DMS114 treated with DMSO at 0.1 percent for 48 hours (cell line): ENCODE results near the gene PRPSAP1.
"Not testable (repeated sequence)": the region's sequence is repeated elsewhere in the genome, so short reads cannot be mapped to it uniquely, and the experiment has no call there.

Source experiments
- DNase-seq: peaks from one replicate; lab custom pipeline; 2025; ENCODE audit not compliant: unreplicated experiment; lab: John Stamatoyannopoulos, UW

PRPSAP1 gene

DNA sequence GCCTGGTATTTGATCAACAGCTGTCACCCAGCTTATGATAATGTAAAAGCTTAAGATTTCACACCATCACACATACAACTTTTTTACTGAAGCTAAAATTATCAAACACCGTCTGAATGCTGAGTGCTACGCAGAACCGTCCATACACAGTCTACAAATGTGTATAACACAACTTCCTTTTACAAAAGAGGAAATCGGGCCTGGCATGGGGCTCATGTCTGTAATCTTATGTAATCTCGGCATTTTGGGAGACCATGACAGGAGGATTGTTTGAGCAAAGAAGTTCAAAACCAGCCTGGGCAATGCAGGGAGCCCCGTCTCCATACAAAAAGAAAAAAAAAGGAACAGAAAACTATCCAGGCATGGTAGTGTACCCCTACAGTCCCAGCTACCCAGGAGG lies 26.0 kb downstream of the PRPSAP1 start:
- DNase-seq: no peak

DNA sequence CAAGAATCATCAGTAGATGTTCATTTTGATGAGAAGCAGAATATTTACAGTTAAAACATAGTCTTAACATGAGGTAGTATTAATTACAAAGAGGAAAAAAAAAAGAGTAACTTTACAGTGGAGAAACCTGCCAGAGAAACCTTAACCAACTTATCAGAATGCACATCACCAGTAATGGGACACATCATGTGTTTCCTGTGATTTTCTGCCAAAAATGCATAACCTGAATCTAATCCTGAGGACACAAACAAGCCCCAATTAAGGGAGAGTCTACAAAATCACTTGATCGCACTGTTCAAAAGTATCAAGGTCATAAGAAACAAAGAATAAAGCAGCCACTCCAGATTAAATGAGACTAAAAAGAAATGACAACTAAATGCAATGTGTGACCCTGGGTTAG lies 27.4 kb downstream of the PRPSAP1 start:
- no peak for DNase-seq

DNA sequence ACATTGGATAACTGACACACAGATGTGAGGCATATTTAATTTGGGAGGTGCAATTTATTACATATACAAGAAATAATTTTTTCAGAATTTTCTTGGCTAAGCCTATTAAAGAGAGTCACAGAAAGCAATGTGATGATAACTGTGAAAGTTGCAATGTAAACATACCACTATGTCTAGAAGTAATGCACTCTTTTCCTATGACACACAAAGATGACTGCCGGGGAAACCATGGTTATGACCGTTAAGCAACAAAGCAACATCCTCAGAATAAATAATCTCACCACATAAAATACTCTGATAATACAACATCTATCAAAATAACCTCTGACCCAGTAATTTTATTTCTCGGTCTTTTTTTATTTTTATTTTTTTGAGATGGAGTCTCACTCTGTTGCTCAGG lies 35.1 kb downstream of the PRPSAP1 start:
- DNase-seq: no peak

DNA sequence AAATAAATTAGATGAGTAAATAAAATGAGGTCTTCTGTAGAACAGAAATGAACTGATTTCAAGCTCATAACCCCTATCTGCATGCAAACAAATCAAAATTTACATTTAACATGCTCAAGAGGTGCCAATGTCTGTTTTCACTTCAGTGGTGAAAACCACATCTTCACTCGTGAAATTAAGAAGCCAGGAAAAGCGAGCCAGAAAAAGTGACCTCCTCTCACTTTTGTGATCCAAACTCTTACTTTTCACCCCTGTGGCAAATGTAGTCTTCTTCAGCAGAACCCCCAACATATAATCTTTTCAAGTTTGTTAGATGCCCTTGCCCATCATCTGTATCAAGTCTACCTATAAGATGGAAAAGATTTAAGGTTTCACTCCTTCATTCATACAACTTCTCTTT lies 36.2 kb downstream of the PRPSAP1 start:
- no peak for DNase-seq

DNA sequence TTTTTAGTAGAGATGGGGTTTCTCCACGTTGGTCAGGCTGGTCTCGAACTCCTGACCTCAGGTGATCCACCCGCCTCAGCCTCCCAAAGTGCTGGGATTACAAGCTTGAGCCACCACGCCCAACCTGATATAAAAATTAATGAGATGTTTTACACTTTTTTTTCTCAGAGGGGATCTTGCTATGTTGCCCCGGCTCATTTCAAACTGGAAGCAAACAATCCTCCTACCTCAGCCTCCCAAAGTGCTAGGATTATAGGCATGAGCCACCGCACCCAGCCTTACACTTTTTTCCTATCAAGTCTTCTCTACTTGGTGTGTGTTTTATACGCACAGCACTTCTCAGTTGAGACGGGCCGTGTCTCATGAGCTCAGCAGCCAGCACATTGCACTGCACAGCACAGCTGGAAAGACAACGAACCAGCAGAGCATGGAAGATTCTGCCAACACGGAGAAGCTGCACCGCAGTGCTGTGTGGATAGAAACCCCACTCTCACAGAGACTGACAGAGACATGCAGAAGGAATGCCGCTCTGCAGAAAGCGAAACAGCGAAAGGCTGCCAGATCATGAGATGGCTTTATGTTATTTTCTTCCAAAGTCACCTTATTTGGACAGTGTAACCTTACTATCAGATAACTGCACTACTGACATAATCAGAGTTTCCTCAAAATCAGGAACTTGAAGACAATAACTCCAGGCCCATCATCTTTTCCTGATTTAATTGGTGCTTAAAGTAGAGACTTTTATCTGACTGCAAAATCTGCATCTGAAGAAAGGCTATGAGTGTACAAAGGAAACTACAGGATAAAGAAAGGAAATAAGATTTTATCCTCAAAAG lies 39.1 kb downstream of the PRPSAP1 start:
- DNase-seq: no peak

DNA sequence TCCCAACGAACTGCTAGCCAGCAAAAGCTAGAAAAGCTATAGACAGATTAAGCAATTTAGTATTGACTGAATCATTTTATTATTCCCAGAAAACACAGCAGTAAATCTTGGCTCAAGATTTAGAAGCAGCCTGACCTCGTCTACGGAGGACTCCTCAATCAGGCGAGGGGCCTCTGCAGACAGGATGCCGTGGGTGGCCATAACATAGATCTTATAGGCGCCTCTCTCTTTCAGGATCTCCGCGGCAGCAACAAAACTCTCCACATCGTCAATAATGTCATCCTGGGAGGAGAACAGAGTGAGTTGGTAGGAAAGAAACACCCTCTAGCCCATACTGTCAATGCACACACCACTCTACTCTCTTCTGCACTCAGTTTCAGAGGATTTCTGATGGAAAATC lies 41.0 kb downstream of the PRPSAP1 start:
- no peak for DNase-seq

DNA sequence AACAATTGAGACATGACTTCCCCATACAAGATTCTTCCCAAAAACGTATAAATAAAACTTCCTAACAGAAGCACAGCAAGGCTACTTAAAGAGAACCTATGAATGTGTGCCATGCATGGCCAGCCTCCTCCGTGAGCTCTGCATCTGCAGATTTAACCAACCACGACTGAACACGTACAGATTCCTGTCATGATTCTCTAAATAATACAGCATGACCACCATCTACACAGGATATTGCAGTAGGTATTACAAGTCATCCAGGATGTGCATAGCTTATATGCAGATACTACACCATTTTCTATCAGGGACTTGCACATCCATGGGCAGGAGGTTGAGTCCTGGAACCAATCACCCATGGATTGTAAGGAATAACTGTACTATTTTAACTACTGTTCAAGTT lies 44.3 kb downstream of the PRPSAP1 start:
- no peak for DNase-seq

DNA sequence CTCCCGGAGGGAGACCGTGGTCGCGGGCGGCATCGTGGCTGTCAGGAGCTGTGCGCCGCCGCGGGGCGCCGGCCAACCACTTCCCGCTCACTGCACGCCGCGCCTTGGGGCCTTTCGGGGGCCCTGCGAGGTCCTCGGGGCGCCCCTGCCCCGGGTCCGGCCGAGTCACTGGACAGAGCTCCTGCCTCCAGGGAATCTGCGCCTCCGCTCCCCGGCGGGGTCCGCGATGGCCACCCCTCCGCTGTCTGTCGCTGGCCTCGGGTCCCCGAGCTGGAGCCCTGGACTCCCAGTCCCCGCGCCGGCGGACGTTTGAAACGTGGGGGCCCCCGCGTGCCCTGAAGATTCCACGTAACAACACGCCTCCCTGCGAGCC lies 45.8 kb downstream of the PRPSAP1 start, which contains the start of gene QRICH2:
TSS of gene QRICH2 (minus strand) at position 311 of the 373 bp plus-strand sequence. CDS start at position 33, 278 bp downstream.
- no peak for DNase-seq

DNA sequence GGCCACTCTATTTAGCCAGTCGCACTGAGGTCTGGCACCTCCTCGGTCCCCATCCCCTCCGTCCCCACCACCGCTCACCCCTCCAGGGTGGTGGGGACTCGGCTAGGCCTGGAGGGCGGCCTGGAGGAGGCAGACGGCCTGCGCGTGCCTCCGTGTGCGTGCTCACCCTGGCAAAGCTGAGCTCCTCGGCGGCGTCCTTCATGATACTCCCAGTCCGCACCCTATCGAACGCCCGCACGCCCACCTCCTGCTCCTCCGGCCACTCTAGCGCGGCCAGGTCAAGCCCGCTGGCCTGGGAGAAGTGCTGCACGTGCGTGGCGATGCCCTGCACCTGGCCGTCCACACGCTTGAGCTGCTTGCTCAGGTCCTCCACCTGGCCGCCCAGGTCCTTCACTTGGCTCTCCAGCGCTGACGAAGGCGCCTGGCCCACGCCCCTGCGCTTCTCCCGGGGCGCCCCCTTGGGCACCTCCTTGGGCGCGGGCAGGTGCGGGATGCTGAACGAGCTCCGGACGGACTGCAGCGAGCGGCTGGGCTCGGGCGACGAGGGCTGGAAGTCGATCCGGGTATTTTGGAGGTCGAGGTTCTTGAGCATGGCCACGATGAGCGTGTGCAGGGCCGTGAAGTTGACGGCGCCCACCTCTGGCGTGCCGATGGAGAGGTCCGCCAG lies 46.3 kb downstream of the PRPSAP1 start:
- no peak for DNase-seq

DNA sequence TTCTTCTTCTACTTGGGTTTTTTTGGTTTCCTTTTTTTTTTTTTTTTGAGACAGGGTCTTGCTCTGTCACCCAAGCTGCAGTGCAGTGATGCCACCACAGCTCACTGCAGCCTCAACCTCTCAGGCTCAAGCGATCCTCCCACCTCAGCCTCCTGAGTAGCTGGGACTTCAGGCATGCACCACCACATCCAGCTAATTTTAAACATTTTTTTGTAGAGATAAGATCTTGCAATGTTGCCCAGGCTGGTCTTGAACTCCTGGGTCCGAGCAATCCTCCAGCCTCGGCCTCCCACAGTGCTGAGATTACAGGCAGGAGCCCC lies 48.6 kb downstream of the PRPSAP1 start:
- not testable (repeated sequence) for DNase-seq

DNA sequence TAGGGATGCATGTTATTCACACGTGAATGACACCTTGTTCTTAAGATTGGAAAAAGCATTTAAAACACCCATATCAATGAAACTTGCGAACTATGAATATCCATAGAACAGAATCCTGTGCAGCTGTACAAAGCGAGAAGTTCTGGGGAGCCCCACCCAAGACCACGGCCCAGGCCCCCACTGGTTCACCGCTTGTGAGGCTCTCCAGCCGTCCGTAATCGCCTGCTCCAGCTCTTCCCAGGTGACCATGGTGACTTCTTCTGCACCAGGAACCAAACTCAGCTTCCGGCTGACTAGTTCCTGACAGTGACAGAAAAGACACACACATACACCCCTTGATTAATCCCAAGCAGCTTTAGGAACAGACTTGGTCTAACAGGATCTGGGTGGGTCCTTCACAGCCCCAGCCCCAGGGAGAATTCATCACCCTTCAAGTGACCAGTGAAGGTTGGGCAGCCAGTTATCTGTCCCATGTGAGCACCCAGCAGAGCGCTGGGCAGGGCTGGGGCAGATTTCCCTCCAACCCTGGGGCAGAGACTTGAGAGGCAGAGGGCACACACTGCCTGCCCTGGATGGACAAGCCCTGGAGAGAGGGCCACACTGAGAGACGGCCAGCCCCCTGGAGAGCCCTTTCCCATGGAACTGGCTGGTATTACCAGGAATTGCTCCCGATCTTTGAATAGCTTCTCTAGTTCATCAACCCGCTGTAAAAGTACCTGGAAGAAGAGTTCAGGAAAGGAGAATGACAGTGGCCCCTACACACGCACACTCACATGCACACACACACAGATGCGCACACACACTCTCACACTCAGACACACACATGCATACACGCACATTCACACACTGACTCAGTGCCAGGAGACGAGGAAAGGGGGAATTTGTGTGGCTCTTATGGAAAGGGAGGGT lies 49.2 kb downstream of the PRPSAP1 start:
- no peak for DNase-seq

DNA sequence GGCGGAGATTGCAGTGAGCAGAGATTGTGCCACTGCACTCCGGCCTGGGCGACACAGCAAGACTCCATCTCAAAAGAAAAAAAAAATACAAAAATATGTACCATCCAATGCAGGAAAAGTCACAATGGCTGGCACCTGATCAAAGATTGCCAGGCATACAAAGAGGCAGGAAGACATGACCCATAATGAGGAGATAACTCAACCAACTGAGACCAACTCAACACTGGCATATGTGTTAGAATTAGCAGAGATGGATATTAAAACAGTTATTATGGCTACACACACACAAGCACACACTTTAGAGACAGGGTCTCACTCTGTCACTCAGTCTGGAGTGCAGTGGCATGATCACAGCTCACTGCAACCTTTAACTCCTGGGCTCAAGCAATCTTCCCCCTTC lies 56.3 kb downstream of the PRPSAP1 start:
- no peak for DNase-seq

DNA sequence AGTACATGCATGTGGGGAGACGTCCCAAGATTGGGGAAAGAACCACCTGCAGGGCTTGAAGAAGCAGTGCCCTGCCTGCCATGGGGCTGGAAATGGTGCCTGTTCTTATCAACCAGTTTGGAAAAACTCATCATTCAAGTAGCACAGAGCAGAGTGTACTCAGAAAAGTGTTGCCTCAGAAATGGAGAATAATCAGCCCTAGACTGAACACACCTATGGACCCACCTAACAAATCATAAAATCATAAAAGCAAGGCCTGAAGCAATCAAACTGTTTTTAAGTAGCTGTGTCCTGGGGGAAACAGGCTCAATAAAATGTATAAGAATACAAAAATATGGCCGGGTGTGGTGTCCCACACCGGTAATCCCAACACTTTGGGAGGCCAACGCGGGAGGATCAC lies 56.8 kb downstream of the PRPSAP1 start:
- DNase-seq: no peak

DNA sequence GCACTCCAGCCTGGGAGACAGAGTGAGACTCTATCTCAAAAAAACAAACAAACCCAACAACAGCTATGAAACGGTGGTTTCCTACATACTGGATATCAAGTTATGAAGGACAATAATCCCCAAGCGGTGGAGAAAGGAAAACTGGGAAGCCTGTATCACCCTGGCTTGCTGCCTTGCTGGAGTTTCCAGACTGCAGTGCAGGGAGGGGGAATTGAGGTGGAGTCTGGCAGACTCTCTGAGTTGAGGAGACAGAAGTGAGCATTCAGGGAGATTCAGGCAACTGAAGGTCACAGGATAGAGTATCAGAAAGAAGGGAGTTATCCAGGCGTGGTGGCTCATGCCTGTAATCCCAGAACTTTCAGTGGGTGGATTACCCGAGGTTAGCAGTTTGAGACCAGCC lies 57.5 kb downstream of the PRPSAP1 start:
- DNase-seq: no peak

DNA sequence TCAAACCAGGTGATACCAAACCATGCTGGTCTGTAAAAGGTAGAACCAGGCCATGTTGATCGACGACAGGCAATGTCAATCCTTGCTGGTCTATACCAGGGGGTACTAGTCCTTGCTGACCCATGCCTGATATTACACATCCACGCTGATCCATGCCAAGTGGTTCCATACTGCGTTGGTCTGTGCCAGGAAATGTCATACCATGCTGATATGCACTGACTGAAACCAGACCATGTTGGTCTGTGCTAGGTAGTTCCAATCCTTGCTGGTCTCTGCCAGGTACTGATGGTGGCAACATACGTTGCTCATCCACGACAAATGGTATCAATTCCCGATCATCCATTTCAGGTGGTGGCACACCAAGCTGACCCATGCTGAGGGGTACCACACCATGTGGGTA lies 60.6 kb downstream of the PRPSAP1 start:
- DNase-seq: no peak

DNA sequence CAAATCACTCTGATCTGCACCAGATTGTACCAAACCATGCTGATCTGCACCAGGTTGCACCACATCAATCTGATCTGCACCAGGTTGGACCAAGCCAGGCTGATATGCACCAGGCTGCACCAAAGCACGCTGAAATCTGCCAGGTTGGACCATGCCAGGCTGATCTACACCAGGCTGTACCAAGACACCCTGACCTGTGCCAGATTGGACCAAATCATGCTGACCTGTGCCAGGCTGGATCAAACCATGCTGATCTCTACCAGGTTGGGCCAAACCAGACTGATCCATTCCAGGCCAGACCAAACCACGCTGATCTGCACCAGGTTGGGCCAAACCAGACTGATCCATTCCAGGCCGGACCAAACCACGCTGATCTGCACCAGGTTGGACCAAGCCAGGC lies 61.1 kb downstream of the PRPSAP1 start:
- DNase-seq: no peak

DNA sequence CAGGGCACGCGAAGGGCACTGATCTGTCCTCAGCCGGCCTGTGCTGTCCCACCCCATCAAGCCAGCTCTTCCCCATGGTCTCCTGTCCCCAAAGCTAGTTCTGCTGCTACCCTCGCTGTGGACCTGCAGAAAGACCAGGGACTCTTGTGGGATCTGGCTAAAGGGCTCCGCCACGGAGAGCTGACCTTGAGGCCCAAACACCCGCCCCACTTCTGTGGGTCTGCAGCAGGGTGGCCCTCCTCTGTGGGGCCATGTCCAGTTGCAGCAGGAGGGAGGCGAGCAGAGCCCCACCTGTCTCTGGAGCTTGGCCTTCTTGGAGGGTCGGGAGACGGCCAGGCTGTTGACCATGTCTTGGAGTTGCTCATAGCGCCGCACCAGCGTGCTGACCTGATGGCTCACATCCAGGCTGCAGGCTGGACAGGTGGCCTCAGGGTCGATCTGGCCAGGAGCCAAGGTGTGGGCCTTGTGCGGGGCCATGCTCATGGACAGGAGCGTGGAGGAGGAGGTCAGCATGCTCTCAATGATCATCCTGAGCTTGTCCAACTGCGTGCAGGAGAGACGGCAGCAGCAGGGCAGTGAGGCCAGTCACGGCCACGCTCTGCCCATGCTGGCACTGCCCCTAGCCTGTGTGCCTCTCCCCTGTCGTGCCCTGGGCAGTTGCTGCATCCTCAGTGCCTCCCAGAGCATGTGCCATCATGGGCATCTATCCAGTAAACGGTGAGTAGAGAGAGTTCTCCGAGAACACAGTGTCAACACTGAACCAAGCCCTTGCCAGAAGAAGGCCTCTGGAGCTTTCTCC lies 71.9 kb downstream of the PRPSAP1 start:
- DNase-seq: no peak

DNA sequence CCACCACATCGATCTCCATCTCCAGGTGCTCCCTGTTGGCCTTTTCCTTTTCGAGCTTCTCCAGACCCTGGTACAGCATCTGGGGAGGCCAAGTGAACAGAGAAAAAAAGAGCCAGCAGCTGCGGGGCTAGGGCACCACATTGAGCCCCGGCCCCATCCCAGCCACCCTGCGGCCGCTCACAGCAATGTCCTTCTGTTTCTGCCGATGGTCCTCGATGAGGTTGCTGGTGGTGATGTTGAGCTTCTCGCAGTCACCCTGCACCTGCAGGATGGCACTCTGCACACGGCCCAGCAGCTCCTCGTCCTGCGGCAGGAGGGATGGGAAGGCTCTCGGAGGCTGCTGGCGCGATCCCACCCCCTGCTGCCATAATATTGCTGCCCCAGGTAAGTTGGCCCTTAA lies 73.1 kb downstream of the PRPSAP1 start:
- no peak for DNase-seq

DNA sequence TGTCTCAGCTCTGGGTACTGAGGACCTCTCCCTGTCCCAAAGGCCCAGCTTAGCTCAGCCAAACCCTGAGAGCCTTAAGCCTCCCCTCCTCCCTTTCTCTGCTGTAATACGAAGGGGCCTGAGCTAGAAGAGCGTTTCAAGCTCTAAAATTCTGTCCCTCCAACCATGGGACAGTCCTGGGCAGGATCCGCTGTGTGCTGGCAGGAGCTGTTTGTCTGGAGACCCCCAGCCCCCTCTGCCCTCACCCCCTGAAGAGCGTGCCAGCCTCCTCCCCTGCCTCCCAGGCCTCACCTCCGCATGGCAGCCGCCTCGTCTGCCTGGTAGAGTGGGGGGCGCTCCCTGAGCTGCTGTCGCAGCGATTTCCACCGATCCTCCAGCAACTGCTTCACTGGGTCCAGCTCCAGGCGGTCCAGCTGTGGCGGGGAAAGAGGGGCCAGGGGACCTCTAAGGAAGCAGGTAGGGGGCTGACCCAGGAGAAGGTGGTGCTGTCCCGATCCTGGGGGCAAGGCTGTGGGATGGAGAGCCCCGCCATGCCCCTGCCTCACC lies 73.9 kb downstream of the PRPSAP1 start:
- no peak for DNase-seq

DNA sequence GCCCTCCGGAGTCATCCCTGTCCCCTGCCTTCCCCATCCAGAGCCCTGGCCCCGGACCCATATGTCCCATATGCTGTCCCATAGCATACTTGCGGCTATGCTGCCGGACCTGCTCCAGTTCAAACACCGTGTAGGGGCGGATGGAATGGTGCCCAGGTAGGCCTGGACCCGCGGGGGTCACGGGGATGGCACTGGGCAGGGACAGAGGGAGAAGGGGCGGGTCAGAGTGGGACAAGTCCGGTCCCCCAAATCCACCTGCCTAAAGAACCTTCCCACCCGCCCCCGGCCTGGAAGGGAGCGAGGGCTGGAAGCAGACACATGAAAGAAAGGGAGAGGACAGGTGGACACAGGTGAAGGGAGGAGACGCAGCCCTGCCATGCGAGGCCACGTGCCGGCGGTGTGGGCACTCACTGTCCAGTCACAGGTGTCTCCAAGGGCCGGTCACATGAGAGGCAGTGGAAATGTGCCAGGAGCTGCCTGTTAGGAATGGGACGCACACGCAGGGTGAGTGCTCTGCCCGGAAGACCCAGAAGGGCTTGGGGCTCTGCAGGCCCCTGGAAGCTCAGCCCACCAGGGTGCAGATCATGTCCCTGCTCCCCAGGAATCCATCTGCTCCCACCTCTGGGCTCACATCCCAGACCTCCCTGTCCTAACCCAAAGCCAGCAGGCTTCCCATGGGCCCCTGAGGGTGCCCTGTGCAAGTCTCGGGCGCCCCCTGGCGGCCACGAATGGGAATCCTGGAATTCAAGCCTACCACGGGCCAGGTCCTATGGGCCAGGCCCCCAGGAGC lies 74.6 kb downstream of the PRPSAP1 start:
- peak; percentile 33 for DNase-seq
